Right lung (tissue), 5 donors: ENCODE data around the gene DEFB113. TPM values are rescaled to one million over a fixed set of nuclear protein-coding genes. Genes with fewer than 3 reads are reported as not detected.

Experiments
- DNase-seq, 2 donors: peaks; one replicate each; pipeline ENCODE4 v3.0.0-alpha.2; 2013
- polyA plus RNA-seq, 5 donors: library from polyadenylated mRNA; unstranded; fragments of 120-200 nt; gene quantifications; one replicate each; pipeline versions ENCODE4 v1.2.1 to v1.2.3, GENCODE V29; 2013; ENCODE audit warnings: inconsistent platforms in 1 of 5, low replicate concordance in 1 of 5; ENCODE audit not compliant: insufficient read length in 5 of 5, insufficient read depth in 1 of 5

The DEFB113 gene
- polyA plus RNA-seq, 5 donors: not detected

DNA sequence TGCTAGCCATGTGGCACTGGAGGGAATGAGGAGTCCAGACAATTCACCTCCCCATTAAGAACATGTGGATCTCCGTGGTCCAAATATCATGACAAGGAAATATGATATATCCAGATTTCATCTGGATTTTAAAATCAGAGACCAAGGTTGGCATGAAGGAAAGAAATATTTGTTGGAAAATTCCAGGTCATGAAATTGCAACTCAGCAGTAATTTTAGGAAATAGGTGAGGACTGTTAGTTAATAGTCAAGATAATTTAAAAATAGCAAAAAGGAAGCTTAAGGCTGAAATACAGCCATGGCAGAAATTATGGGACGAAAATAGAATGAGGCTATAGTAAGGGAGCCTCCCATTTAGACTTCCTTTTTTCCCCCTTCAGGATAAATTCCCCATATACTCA is 32.4 kb downstream of the DEFB113 start:
- DNase-seq: no peak

DNA sequence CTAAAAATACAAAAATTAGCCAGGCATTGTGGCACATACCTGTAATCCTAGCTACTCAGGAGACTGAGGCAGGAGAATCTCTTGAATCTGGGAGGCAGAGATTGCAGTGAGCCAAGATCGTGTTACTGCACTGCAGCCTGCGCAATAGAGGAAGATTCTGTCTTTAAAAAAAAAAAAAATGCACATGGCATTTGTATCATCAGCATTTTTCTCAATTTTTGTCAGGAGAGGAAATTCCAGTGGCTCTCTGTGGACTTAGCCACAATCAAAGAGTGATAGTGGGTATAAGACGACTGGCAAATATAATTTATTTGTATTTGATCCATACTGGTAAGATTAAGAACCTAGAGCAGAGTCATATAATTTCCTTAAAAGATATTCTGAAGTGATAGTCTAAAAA is 34.0 kb downstream of the DEFB113 start:
- DNase-seq: no peak

DNA sequence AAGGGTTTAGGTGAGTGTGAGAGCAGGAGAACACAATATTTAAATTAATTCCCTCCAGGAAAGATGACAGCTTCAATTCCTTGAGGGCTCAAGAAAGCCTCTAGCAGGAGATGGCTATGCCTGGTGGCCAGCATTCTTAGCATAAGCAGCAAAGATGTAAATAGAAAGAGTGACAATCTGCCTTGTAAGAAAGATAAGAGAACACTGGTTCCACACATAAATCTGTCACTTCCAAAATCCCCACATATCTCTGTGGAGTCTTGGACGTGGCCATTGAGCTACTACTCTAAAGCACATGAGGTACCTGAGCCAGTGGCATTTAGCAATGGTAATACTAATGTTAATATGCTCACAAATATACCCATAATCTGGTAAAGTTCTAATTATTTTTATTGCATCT is 34.7 kb downstream of the DEFB113 start:
- no peak for DNase-seq

DNA sequence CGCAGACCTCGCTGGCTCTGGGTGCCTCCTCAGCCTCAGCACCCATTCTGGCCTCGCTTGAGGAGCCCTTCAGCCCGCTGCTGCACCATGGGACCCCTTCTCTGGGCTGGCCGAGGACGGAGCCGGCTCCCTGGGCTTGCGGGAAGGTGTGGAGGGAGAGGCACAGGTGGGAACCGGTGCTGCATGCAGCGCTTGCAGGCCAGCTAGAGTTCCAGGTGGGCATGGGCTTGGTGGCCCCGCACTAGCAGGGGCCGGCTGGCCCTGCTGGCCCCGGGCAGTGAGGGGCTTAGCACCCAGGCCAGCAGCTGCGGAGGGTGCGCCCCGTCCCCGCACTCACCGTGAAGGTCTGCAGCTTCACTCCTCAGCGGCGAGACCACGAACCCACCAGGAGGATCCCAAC is 35.9 kb downstream of the DEFB113 start:
- no peak for DNase-seq

DNA sequence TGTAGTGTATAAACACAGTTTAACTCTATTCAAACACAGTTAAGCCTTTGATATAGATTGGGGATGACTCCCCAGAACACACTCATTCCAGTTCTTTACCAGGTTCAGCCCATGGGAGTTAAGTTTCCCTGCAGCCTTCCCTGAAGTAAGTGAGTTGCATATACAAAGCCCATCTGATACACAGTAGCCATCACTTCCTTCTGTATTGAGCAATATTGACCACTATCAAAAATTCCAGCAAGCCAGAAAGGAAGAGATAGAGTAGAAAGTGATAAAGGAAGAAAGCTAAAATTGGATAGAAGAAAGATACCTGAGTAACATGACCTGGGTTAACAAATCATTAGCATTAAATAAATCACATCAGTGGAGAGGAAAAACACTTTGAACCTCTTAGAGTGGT is 40.1 kb downstream of the DEFB113 start:
- DNase-seq: no peak

DNA sequence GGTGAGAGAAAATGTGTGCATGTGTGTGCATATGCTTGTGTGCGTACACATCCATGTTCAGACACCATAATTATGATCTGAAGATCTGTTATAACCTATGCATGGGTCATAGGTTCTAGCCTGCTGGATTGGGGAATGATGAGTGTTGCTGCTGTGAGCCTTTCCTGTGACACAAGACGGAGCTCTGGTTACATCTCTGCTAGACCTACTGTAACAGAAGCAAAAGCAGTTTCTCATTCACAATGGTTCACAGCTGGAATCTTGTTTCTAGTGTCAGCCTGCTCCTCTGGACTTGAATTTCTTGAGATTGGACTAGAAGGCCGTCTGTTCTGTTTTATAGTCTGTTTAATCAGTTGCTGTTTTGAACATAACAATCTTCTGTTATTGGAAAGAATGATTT is 45.6 kb downstream of the DEFB113 start:
- peak; percentile 19 to 23 for DNase-seq

DNA sequence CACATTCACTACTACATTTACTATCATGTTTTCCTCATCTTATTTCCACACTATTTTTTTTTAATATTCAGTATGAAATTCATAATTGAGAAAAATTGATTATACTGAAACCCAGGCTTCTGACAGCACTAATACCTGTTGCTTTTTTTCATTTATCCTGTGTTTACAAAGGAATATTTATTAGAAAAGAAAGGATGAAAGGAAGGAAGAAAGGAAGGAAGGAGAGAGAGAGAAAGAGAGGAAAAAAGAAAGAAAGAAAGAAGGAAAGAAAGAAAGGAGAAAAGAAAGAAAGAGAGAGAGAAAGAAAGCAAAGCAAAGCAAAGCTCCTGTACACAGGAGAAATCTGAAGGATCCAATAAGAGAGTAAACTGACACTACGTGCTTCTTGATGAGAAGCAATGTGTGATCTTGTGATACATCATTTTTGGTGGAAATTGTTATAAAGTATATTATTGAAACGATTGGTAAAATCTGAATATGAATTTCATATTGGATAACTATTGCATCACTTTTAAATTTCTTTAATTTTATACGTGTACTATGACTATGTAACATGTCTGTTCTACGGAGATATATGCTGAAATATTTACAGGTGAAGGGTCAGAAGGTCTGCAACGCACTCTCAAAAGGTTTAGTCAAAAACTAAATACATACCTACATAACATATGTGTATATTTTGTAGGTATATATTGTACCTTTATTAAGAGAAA is 49.3 kb downstream of the DEFB113 start:
- no peak for DNase-seq

DNA sequence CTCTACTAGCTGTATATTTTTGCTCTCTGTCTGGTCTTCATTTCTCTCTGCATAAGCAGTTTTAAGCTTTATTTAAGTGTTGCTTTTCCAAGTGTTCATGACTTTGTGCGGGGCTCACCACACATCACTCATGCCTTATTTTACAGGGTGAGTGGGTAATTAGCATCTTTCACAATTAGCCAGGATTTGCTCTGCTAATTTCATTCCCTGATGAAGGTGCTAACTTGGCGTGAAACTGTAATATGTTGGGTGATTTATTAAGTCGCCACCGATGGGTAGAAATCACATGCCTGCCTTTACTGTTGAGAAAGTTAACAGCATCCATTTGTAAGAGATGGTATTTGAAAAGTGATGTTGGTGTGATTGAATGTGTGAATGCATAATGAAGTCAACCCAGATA is 50.2 kb downstream of the DEFB113 start:
- DNase-seq: no peak

DNA sequence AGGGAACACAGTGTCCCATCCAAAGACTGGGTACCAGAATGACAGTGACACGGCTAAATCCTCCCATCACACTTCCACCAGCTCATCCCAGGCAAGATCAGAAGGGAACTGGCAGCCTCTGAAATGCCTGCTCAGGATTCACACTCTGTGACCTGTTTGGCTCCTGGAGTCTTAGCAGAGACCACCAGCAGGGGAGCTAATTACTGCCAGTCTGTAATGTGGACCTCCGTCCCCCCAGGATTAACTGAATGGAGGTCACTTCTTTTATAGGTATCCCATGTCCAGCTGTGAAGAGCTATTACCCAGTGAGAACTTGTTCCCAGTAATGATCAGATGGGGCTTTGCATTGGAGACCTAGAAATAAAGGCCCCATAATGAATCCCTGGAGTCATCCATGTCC is 50.6 kb downstream of the DEFB113 start:
- DNase-seq: no peak

Other genes with a start within 250 kb of the DEFB113 start
- 1 to 10 TPM in 1 of 5 donors, under 1 TPM in 4; 0.20 to 1.2 (median 0.35) TPM for gene CRISP3, start 225.2 kb downstream of the DEFB113 start, polyA plus RNA-seq
- gene PGK2, start 182.3 kb downstream of the DEFB113 start, polyA plus RNA-seq: not detected
- not detected for gene CRISP1, start 103.1 kb downstream of the DEFB113 start, polyA plus RNA-seq
- not detected for gene DEFB114, start 5.5 kb downstream of the DEFB113 start, polyA plus RNA-seq
- not detected for gene DEFB110, start 52.4 kb upstream of the DEFB113 start, polyA plus RNA-seq
- gene DEFB112, start 80.3 kb upstream of the DEFB113 start, polyA plus RNA-seq: not detected